Endodermal cell (in vitro differentiated cells): ENCODE results near the gene TNFRSF14. TPM values are rescaled to one million over a fixed set of nuclear protein-coding genes. Genes with fewer than 3 reads are reported as not detected.

Experiments used
- DNase-seq: peaks from one replicate; pipeline ENCODE4 v3.0.0-alpha.2; 2017
- H3K27ac ChIP-seq: 2 replicates; pipeline ENCODE4 v1.5.1; 2013; ENCODE audit warnings: mild to moderate bottlenecking, low read depth, low read length, moderate library complexity
- H3K27me3 ChIP-seq: 2 replicates; pipeline ENCODE4 v1.6.1; 2013; ENCODE audit warnings: mild to moderate bottlenecking, low read length, moderate library complexity; ENCODE audit not compliant: insufficient read depth, control insufficient read depth, poor library complexity, severe bottlenecking
- H3K36me3 ChIP-seq: 2 replicates; pipeline ENCODE4 v1.7.0; 2013; ENCODE audit warnings: mild to moderate bottlenecking, low read length, moderate library complexity; ENCODE audit not compliant: control insufficient read depth, insufficient read depth
- H3K4me1 ChIP-seq: one replicate; pipeline ENCODE4 v1.7.0; 2013; ENCODE audit warnings: low read length; ENCODE audit not compliant: control insufficient read depth, insufficient read depth
- H3K4me3 ChIP-seq: 2 replicates; pipeline ENCODE4 v1.5.1; 2013; ENCODE audit warnings: mild to moderate bottlenecking, low read length, moderate library complexity
- H3K9ac ChIP-seq: 2 replicates; pipeline ENCODE4 v1.6.1; 2013; ENCODE audit warnings: mild to moderate bottlenecking, low read length, moderate library complexity; ENCODE audit not compliant: poor library complexity, severe bottlenecking; ENCODE audit errors: extremely low read depth
- H3K9me3 ChIP-seq: 2 replicates; pipeline ENCODE4 v1.6.1; 2013; ENCODE audit warnings: mild to moderate bottlenecking, low read length, moderate library complexity; ENCODE audit not compliant: control insufficient read depth
- H3K27ac Mint-ChIP-seq: 2 replicates; pipeline ENCODE4 v1.8.0; 2020; ENCODE audit warnings: mixed read lengths
- H3K27me3 Mint-ChIP-seq: 2 replicates; pipeline ENCODE4 v1.8.0; 2021; ENCODE audit warnings: mild to moderate bottlenecking, mixed read lengths; ENCODE audit not compliant: insufficient read depth
- H3K36me3 Mint-ChIP-seq: 2 replicates; pipeline ENCODE4 v1.8.0; 2020; ENCODE audit warnings: low read depth, mixed read lengths
- H3K4me1 Mint-ChIP-seq: 2 replicates; pipeline ENCODE4 v1.8.0; 2020; ENCODE audit warnings: mixed read lengths
- H3K4me3 Mint-ChIP-seq: 2 replicates; pipeline ENCODE4 v1.8.0; 2020; ENCODE audit warnings: mild to moderate bottlenecking, moderate library complexity, mixed read lengths
- H3K9me3 Mint-ChIP-seq: 2 replicates; pipeline ENCODE4 v1.8.0; 2020; ENCODE audit warnings: mild to moderate bottlenecking, mixed read lengths
- CTCF ChIP-seq: fragments of 200-600 bp; sonication (generic); conservative IDR thresholded peaks from 2 replicates; pipeline ENCODE4 v1.5.0; 2021; ENCODE audit warnings: antibody characterized with exemption, mild to moderate bottlenecking
- WGBS, 2 experiments: methylation state at CpG; one replicate each; pipeline versions ENCODE4 v1.1.5 to v1.1.7; 2013; ENCODE audit warnings: missing lambda C conversion rate in 2 of 2, mixed read lengths in 1 of 2; ENCODE audit not compliant: insufficient coverage in 1 of 2, insufficient read length in 1 of 2; 5-methylcytosine and 5-hydroxymethylcytosine counted together
- total RNA-seq, 2 donors: library from RNA; stranded (reverse); fragmentation: NEBNext Ultra II Directional in 1 of 2; extraction: Animal tissue kit (Norgen Biotek cat#: 25700) in 1 of 2; gene quantifications; 2 replicates in 1 of 2; 3 replicates in 1 of 2; pipeline ENCODE4 v1.2.1, GENCODE V29; 2021

TNFRSF14 gene
- total RNA-seq, 2 donors from 2014 or later: 0.29 to 0.46 TPM

GRCh38 chr1:2605509-2606395, 49.6 kb downstream of the TNFRSF14 start:
- Mint-ChIP-seq H3K36me3 (no peaks in the 10 kb centered on the region), H3K27ac (no peak overlapping the region), H3K4me1 (no peaks in the 10 kb centered on the region), H3K9me3 (no peaks in the 10 kb centered on the region), H3K27me3 (peaks cover 5% of the 10 kb centered on the region), H3K4me3 (no peak overlapping the region)
- Histone ChIP-seq H3K9ac (no peak overlapping the region), H3K4me3 (no peak overlapping the region), H3K4me1 (no peaks in the 10 kb centered on the region), H3K27me3 (no peaks in the 10 kb centered on the region), H3K9me3 (no peaks in the 10 kb centered on the region), H3K27ac (no peak overlapping the region), H3K36me3 (no peaks in the 10 kb centered on the region)
- 92 to 95% methylated on average over 26 to 48 of the region's 48 CpGs for WGBS, 2 experiments
- TF ChIP-seq CTCF: no peak
- peak; percentile 33 for DNase-seq

GRCh38 chr1:2606396-2606880, 50.3 kb downstream of the TNFRSF14 start:
- Histone ChIP-seq H3K36me3 (no peaks in the 10 kb centered on the region), H3K9ac (no peak overlapping the region), H3K27me3 (no peaks in the 10 kb centered on the region), H3K9me3 (no peaks in the 10 kb centered on the region), H3K27ac (no peak overlapping the region), H3K4me3 (no peak overlapping the region), H3K4me1 (no peaks in the 10 kb centered on the region)
- Mint-ChIP-seq H3K27ac (no peak overlapping the region), H3K27me3 (peaks cover 5% of the 10 kb centered on the region), H3K4me3 (no peak overlapping the region), H3K4me1 (no peaks in the 10 kb centered on the region), H3K36me3 (no peaks in the 10 kb centered on the region), H3K9me3 (no peaks in the 10 kb centered on the region)
- WGBS, 2 experiments: 83 to 100% methylated on average over 2 to 15 of the region's 15 CpGs
- peak; percentile 35 for DNase-seq
- TF ChIP-seq CTCF: no peak

- Mint-ChIP-seq H3K9me3 (no peaks in the 10 kb centered on the region), H3K4me1 (no peaks in the 10 kb centered on the region), H3K4me3 (no peak overlapping the region), H3K27me3 (peaks cover 5% of the 10 kb centered on the region), H3K36me3 (no peaks in the 10 kb centered on the region), H3K27ac (no peak overlapping the region)
- TF ChIP-seq CTCF: no peak
- Histone ChIP-seq H3K27ac (no peak overlapping the region), H3K36me3 (no peaks in the 10 kb centered on the region), H3K9ac (no peak overlapping the region), H3K27me3 (no peaks in the 10 kb centered on the region), H3K4me1 (no peaks in the 10 kb centered on the region), H3K4me3 (no peak overlapping the region), H3K9me3 (no peaks in the 10 kb centered on the region)
- 89 to 93% methylated on average over 21 to 36 of the region's 36 CpGs for WGBS, 2 experiments
- peak; percentile 45 for DNase-seq
These were observed 50.9 kb downstream of the TNFRSF14 start for GRCh38 chr1:2606881-2607621.
